Neuron (in vitro differentiated cells): ENCODE results near the gene ORMDL3.

Experiments
- H2AFZ ChIP-seq: one replicate; pipeline ENCODE4 v1.6.1; 2013; ENCODE audit warnings: low read depth, mild to moderate bottlenecking, inconsistent platforms, low read length, moderate library complexity
- H3K27me3 ChIP-seq: one replicate; pipeline ENCODE4 v1.6.1; 2013; ENCODE audit warnings: low read length; ENCODE audit not compliant: insufficient read depth
- H3K36me3 ChIP-seq: one replicate; pipeline ENCODE4 v1.6.1; 2013; ENCODE audit warnings: low read length; ENCODE audit not compliant: insufficient read depth
- H3K4me1 ChIP-seq: one replicate; pipeline ENCODE4 v1.6.1; 2013; ENCODE audit warnings: low read length; ENCODE audit not compliant: insufficient read depth
- H3K4me3 ChIP-seq: 2 replicates; pipeline ENCODE4 v1.5.1; 2013; ENCODE audit warnings: mild to moderate bottlenecking, low read length, moderate library complexity
- H3K9me3 ChIP-seq: one replicate; pipeline ENCODE4 v1.6.1; 2013; ENCODE audit warnings: low read length

ORMDL3 gene

GRCh38 chr17:39926588-39927100, 757 bp downstream of the ORMDL3 start:
- Histone ChIP-seq H3K4me3 (peak overlapping the region; percentile 78), H3K36me3 (peaks cover 17% of the 10 kb centered on the region), H2AFZ (peak overlapping the region; percentile 87), H3K4me1 (peaks cover 22% of the 10 kb centered on the region), H3K9me3 (no peaks in the 10 kb centered on the region), H3K27me3 (no peaks in the 10 kb centered on the region)

- no peaks in the 10 kb centered on the region for H3K27me3 ChIP-seq
- peak overlapping the region; percentile 78 for H3K4me3 ChIP-seq
- H3K9me3 ChIP-seq = no peaks in the 10 kb centered on the region
- H2AFZ ChIP-seq = no peak overlapping the region
- H3K36me3 ChIP-seq = peaks cover 21% of the 10 kb centered on the region
- peaks cover 22% of the 10 kb centered on the region for H3K4me1 ChIP-seq
Observed at GRCh38 chr17:39926135-39926587, 1.2 kb downstream of the ORMDL3 start.

- peaks cover 22% of the 10 kb centered on the region for H3K4me1 ChIP-seq
- peak overlapping the region; percentile 78 for H3K4me3 ChIP-seq
- H3K36me3 ChIP-seq = peaks cover 21% of the 10 kb centered on the region
- H2AFZ ChIP-seq = no peak overlapping the region
- H3K9me3 ChIP-seq = no peaks in the 10 kb centered on the region
- no peaks in the 10 kb centered on the region for H3K27me3 ChIP-seq
Observed at GRCh38 chr17:39925282-39926134, 1.9 kb downstream of the ORMDL3 start.

GRCh38 chr17:39924691-39925055, 2.7 kb downstream of the ORMDL3 start:
- H3K4me1 ChIP-seq = peaks cover 22% of the 10 kb centered on the region
- H3K27me3 ChIP-seq = no peaks in the 10 kb centered on the region
- no peak overlapping the region for H3K4me3 ChIP-seq
- peaks cover 21% of the 10 kb centered on the region for H3K36me3 ChIP-seq
- H2AFZ ChIP-seq = no peak overlapping the region
- no peaks in the 10 kb centered on the region for H3K9me3 ChIP-seq

- H3K4me3 ChIP-seq = no peak overlapping the region
- peaks cover 21% of the 10 kb centered on the region for H3K36me3 ChIP-seq
- no peaks in the 10 kb centered on the region for H3K27me3 ChIP-seq
- no peaks in the 10 kb centered on the region for H3K9me3 ChIP-seq
- H2AFZ ChIP-seq = no peak overlapping the region
- peaks cover 22% of the 10 kb centered on the region for H3K4me1 ChIP-seq
Observed at GRCh38 chr17:39923836-39924690, 3.3 kb downstream of the ORMDL3 start.

- Histone ChIP-seq H3K36me3 (peaks cover 21% of the 10 kb centered on the region), H3K9me3 (no peaks in the 10 kb centered on the region), H3K27me3 (no peaks in the 10 kb centered on the region), H2AFZ (no peak overlapping the region), H3K4me3 (no peak overlapping the region), H3K4me1 (peaks cover 18% of the 10 kb centered on the region)
Observed at GRCh38 chr17:39923230-39923629, 4.2 kb downstream of the ORMDL3 start.

GRCh38 chr17:39922006-39922405, 5.4 kb downstream of the ORMDL3 start:
- H3K9me3 ChIP-seq = no peaks in the 10 kb centered on the region
- H3K4me1 ChIP-seq = peaks cover 15% of the 10 kb centered on the region
- no peaks in the 10 kb centered on the region for H3K27me3 ChIP-seq
- H2AFZ ChIP-seq = no peak overlapping the region
- peaks cover 21% of the 10 kb centered on the region for H3K36me3 ChIP-seq
- no peak overlapping the region for H3K4me3 ChIP-seq

- no peak overlapping the region for H2AFZ ChIP-seq
- peaks cover 10% of the 10 kb centered on the region for H3K4me1 ChIP-seq
- no peak overlapping the region for H3K4me3 ChIP-seq
- H3K27me3 ChIP-seq = no peaks in the 10 kb centered on the region
- peaks cover 21% of the 10 kb centered on the region for H3K36me3 ChIP-seq
- H3K9me3 ChIP-seq = peaks cover 5% of the 10 kb centered on the region
Observed at GRCh38 chr17:39921323-39921722, 6.1 kb downstream of the ORMDL3 start.

GRCh38 chr17:39920218-39921210, 6.9 kb downstream of the ORMDL3 start:
- peaks cover 21% of the 10 kb centered on the region for H3K36me3 ChIP-seq
- no peaks in the 10 kb centered on the region for H3K27me3 ChIP-seq
- peaks cover 2% of the 10 kb centered on the region for H3K4me1 ChIP-seq
- H3K9me3 ChIP-seq = peaks cover 5% of the 10 kb centered on the region
- H3K4me3 ChIP-seq = no peak overlapping the region
- no peak overlapping the region for H2AFZ ChIP-seq

GRCh38 chr17:39919087-39919683, 8.2 kb downstream of the ORMDL3 start:
- no peaks in the 10 kb centered on the region for H3K4me1 ChIP-seq
- H3K36me3 ChIP-seq = peaks cover 21% of the 10 kb centered on the region
- peaks cover 5% of the 10 kb centered on the region for H3K9me3 ChIP-seq
- no peaks in the 10 kb centered on the region for H3K27me3 ChIP-seq
- H2AFZ ChIP-seq = no peak overlapping the region
- H3K4me3 ChIP-seq = no peak overlapping the region

- H3K4me1 ChIP-seq = no peaks in the 10 kb centered on the region
Observed at GRCh38 chr17:39916918-39917317, 10.5 kb downstream of the ORMDL3 start.

GRCh38 chr17:39915559-39915958, 11.8 kb downstream of the ORMDL3 start:
- Histone ChIP-seq H3K4me3 (no peak overlapping the region), H3K36me3 (no peaks in the 10 kb centered on the region), H3K27me3 (no peaks in the 10 kb centered on the region), H3K4me1 (no peaks in the 10 kb centered on the region), H3K9me3 (peaks cover 5% of the 10 kb centered on the region), H2AFZ (no peak overlapping the region)

More at GRCh38 chr17:39916918-39917317, 10.5 kb downstream of the ORMDL3 start:
- no peaks in the 10 kb centered on the region for H3K27me3 ChIP-seq
- H3K4me3 ChIP-seq = no peak overlapping the region
- no peak overlapping the region for H2AFZ ChIP-seq
- peaks cover 6% of the 10 kb centered on the region for H3K36me3 ChIP-seq
- peaks cover 5% of the 10 kb centered on the region for H3K9me3 ChIP-seq
